Fibroblast of skin of left quadriceps (primary cell): ENCODE measurements around the gene ANO7.

Experiments
- DNase-seq, 2 experiments: peaks; one replicate each; pipeline ENCODE4 v3.0.0-alpha.2; 2013; ENCODE audit warnings: low read depth in 2 of 2

The ANO7 gene

GRCh38 chr2:241207641-241208040, 19.2 kb downstream of the ANO7 start:
- no peak for DNase-seq

- DNase-seq, result no peak
These were observed 19.6 kb downstream of the ANO7 start for GRCh38 chr2:241208058-241208457.

GRCh38 chr2:241209271-241209670, 20.8 kb downstream of the ANO7 start:
- no peak for DNase-seq

- no peak for DNase-seq
These were observed 22.8 kb downstream of the ANO7 start for GRCh38 chr2:241211276-241211675.

- no peak for DNase-seq
These were observed 24.6 kb downstream of the ANO7 start for GRCh38 chr2:241213041-241213440.

- DNase-seq, result no peak
These were observed 25.1 kb downstream of the ANO7 start for GRCh38 chr2:241213567-241213966.

- no peak for DNase-seq
These were observed 25.7 kb downstream of the ANO7 start for GRCh38 chr2:241214209-241214608.

GRCh38 chr2:241214766-241215165, 26.3 kb downstream of the ANO7 start:
- DNase-seq, result no peak

- no peak for DNase-seq
These were observed 26.9 kb downstream of the ANO7 start for GRCh38 chr2:241215421-241215820.

GRCh38 chr2:241216211-241216761, 27.8 kb downstream of the ANO7 start:
- no peak for DNase-seq

GRCh38 chr2:241217320-241218031, 29.0 kb downstream of the ANO7 start:
- DNase-seq, result no peak

GRCh38 chr2:241218131-241219029, 29.9 kb downstream of the ANO7 start:
- no peak for DNase-seq

GRCh38 chr2:241219030-241219382, 30.5 kb downstream of the ANO7 start:
- no peak for DNase-seq

- no peak for DNase-seq
These were observed 31.4 kb downstream of the ANO7 start for GRCh38 chr2:241219856-241220356.

- DNase-seq, result no peak
These were observed 34.9 kb downstream of the ANO7 start for GRCh38 chr2:241223211-241224017.

GRCh38 chr2:241224018-241224850, 35.8 kb downstream of the ANO7 start:
- DNase-seq, result no peak

- DNase-seq, result no peak
These were observed 36.5 kb downstream of the ANO7 start for GRCh38 chr2:241224851-241225438.

- DNase-seq, result no peak
These were observed 37.1 kb downstream of the ANO7 start for GRCh38 chr2:241225545-241225944.

GRCh38 chr2:241225983-241226382, 37.5 kb downstream of the ANO7 start:
- DNase-seq, result no peak
